GM23338 (cell line): ENCODE measurements around the gene COL8A2. TPM values are rescaled to one million over a fixed set of nuclear protein-coding genes. Genes with fewer than 3 reads are reported as not detected.

Experiments
- ATAC-seq: fragments of 200-7000 bp; cut with Tn5 transposase; 3 replicates; pipeline ENCODE4 v1.9.1; 2020
- DNase-seq: peaks from one replicate; pipeline ENCODE4 v3.0.0-alpha.2; 2015; ENCODE audit warnings: low spot score
- H2AFZ ChIP-seq: fragments of 200-600 bp; sonication (generic); 2 replicates; pipeline ENCODE4 v1.8.0; 2016; ENCODE audit warnings: antibody characterized with exemption, mild to moderate bottlenecking, moderate library complexity
- H3F3A ChIP-seq: fragments of 200-600 bp; sonication (generic); replicated peaks from 2 replicates; pipeline ENCODE4 v1.8.0; 2017; ENCODE audit warnings: antibody characterized with exemption, mixed run types, low read depth
- H3K27ac ChIP-seq: fragments of 200-600 bp; sonication (generic); 2 replicates; pipeline ENCODE4 v1.6.1; 2016; ENCODE audit warnings: low read depth
- H3K27me3 ChIP-seq: fragments of 200-600 bp; sonication (generic); 2 replicates; pipeline ENCODE4 v1.8.0; 2016; ENCODE audit warnings: mild to moderate bottlenecking, mixed run types, moderate library complexity; ENCODE audit not compliant: insufficient read depth
- H3K36me3 ChIP-seq: fragments of 200-600 bp; sonication (generic); 2 replicates; pipeline ENCODE4 v1.8.0; 2016; ENCODE audit warnings: mild to moderate bottlenecking; ENCODE audit not compliant: insufficient read depth
- H3K4me1 ChIP-seq: fragments of 200-600 bp; sonication (generic); 2 replicates; pipeline ENCODE4 v1.8.0; 2016; ENCODE audit warnings: mild to moderate bottlenecking, moderate library complexity; ENCODE audit not compliant: insufficient read depth
- H3K4me2 ChIP-seq: fragments of 200-600 bp; sonication (generic); 2 replicates; pipeline ENCODE4 v1.7.1; 2017; ENCODE audit warnings: mixed run types
- H3K4me3 ChIP-seq: fragments of 200-600 bp; sonication (generic); 2 replicates; pipeline ENCODE4 v1.6.1; 2016; ENCODE audit warnings: mixed run types
- H3K79me2 ChIP-seq: fragments of 200-600 bp; sonication (generic); replicated peaks from 2 replicates; pipeline ENCODE4 v1.8.0; 2017; ENCODE audit warnings: mild to moderate bottlenecking; ENCODE audit not compliant: insufficient read depth
- H3K9me2 ChIP-seq: fragments of 200-600 bp; sonication (generic); 2 replicates; pipeline ENCODE4 v1.8.0; 2017; ENCODE audit not compliant: insufficient read depth
- H4K20me1 ChIP-seq: fragments of 200-600 bp; sonication (generic); replicated peaks from 2 replicates; pipeline ENCODE4 v1.8.0; 2017; ENCODE audit warnings: mild to moderate bottlenecking; ENCODE audit not compliant: insufficient read depth
- H3K27ac Mint-ChIP-seq: 2 replicates; pipeline ENCODE4 v1.8.0; 2020; ENCODE audit warnings: inconsistent platforms, mild to moderate bottlenecking, moderate library complexity, mixed read lengths
- H3K27me3 Mint-ChIP-seq: 3 replicates; pipeline ENCODE4 v1.8.0; 2022; ENCODE audit warnings: low read depth, mild to moderate bottlenecking, moderate library complexity, mixed read lengths, inconsistent platforms; ENCODE audit not compliant: insufficient read depth, poor library complexity
- H3K36me3 Mint-ChIP-seq: 3 replicates; pipeline ENCODE4 v1.8.0; 2021; ENCODE audit warnings: low read depth, mild to moderate bottlenecking, inconsistent platforms, moderate library complexity, mixed read lengths
- H3K4me1 Mint-ChIP-seq: 3 replicates; pipeline ENCODE4 v1.8.0; 2020; ENCODE audit warnings: mild to moderate bottlenecking, inconsistent platforms, mixed read lengths
- H3K4me3 Mint-ChIP-seq: 3 replicates; pipeline ENCODE4 v1.8.0; 2021; ENCODE audit warnings: moderate library complexity, mild to moderate bottlenecking, inconsistent platforms, mixed read lengths
- H3K9me3 Mint-ChIP-seq: 3 replicates; pipeline ENCODE4 v1.8.0; 2020; ENCODE audit warnings: moderate library complexity, mild to moderate bottlenecking, inconsistent platforms, mixed read lengths
- ETS1 ChIP-seq: IDR thresholded peaks from 2 replicates; pipeline ENCODE4 v1.6.1; 2016; ENCODE audit warnings: antibody characterized with exemption
- EZH2 ChIP-seq: fragments of 200-600 bp; sonication (generic); IDR thresholded peaks from one replicate; pipeline ENCODE4 v1.8.0; 2017; ENCODE audit warnings: antibody characterized with exemption, mild to moderate bottlenecking, low read depth; ENCODE audit not compliant: unreplicated experiment
- EZH2phosphoT487 ChIP-seq: fragments of 200-600 bp; sonication (generic); IDR thresholded peaks from one replicate; pipeline ENCODE4 v1.8.1; 2018; ENCODE audit warnings: antibody characterized with exemption; ENCODE audit not compliant: unreplicated experiment
- JUNB ChIP-seq: IDR thresholded peaks from one replicate; pipeline ENCODE4 v1.6.1; 2016; ENCODE audit warnings: antibody characterized with exemption; ENCODE audit not compliant: unreplicated experiment
- STAT1 ChIP-seq: IDR thresholded peaks from one replicate; pipeline ENCODE4 v1.6.1; 2016; ENCODE audit warnings: antibody characterized with exemption; ENCODE audit not compliant: unreplicated experiment
- ZNF114 ChIP-seq: fragments of 250-450 bp; sonication (Bioruptor Pico); IDR thresholded peaks from 2 replicates; pipeline ENCODE4 v1.5.0; 2020; ENCODE audit warnings: mild to moderate bottlenecking, moderate library complexity
- polyA plus RNA-seq: library from polyadenylated mRNA; unstranded; fragments of >200 nt; fragmentation: Nextera tagmentation; extraction: Ambion mirVana; gene quantifications from 2 replicates; pipeline ENCODE4 v1.2.1, GENCODE V29; 2016
- total RNA-seq: library from RNA; depleted of rRNA; stranded (reverse); fragments of >200 nt; shearing (Covaris generic); gene quantifications from 2 replicates; pipeline ENCODE4 v1.2.3, GENCODE V29; 2014
- TF ChIP-seq, protein P1 (sequence below): fragments of 250-450 bp; sonication (Bioruptor Pico); IDR thresholded peaks from 2 replicates; pipeline ENCODE4 v1.5.0; 2020; ENCODE audit warnings: mild to moderate bottlenecking, moderate library complexity

Gene COL8A2
- total and polyA plus RNA-seq, 2 experiments from 2014 or later = 0.95 to 4.9 TPM

DNA sequence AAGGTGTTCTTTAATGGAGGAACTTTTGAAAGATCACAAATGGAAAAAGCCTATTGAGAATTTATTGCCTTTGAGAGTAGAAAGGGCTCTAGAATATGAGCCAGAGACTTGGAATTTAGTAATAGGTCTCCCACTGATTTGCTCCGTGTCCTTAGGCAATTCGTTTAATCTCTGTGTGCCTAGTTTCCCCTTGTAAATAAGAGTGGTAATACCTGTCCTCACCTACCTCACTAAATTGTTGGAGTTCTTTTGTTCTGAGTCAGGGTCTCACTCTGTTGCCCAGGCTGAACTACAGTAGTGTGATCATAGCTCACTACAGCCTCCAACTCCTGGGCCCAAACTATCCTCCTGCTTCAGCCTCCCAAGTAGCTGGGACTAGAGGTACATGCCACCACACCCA, 56.2 kb downstream of the COL8A2 start:
- Histone ChIP-seq H4K20me1 (no peaks in the 10 kb centered on the region), H3K27ac (no peak overlapping the region), H3K9me2 (no peaks in the 10 kb centered on the region), H3K4me2 (no peak overlapping the region), H3K27me3 (no peaks in the 10 kb centered on the region), H3K79me2 (no peaks in the 10 kb centered on the region), H3K4me3 (no peak overlapping the region), H3K36me3 (no peaks in the 10 kb centered on the region), H3K4me1 (0 out of 2 replicates have a peak, but pooled peaks cover 4% of the 10 kb centered on the region), H3F3A (peaks cover 2% of the 10 kb centered on the region; the same call in 1 of the 2 replicates), H2AFZ (no peak overlapping the region)
- Mint-ChIP-seq H3K27me3 (peaks cover 2% of the 10 kb centered on the region), H3K27ac (no peak overlapping the region), H3K36me3 (no peaks in the 10 kb centered on the region; the same call in 2 of the 3 replicates), H3K9me3 (no peaks in the 10 kb centered on the region), H3K4me1 (peaks cover 11% of the 10 kb centered on the region), H3K4me3 (no peak overlapping the region)
- DNase-seq (no peak), ATAC-seq (no peak)
- TF ChIP-seq JUNB (no peak), STAT1 (no peak), EZH2 (no peak), ZNF114 (CRISPR knock-in tag) (no peak), EZH2phosphoT487 (no peak), ETS1 (no peak)
- TF ChIP-seq, protein P1, sequence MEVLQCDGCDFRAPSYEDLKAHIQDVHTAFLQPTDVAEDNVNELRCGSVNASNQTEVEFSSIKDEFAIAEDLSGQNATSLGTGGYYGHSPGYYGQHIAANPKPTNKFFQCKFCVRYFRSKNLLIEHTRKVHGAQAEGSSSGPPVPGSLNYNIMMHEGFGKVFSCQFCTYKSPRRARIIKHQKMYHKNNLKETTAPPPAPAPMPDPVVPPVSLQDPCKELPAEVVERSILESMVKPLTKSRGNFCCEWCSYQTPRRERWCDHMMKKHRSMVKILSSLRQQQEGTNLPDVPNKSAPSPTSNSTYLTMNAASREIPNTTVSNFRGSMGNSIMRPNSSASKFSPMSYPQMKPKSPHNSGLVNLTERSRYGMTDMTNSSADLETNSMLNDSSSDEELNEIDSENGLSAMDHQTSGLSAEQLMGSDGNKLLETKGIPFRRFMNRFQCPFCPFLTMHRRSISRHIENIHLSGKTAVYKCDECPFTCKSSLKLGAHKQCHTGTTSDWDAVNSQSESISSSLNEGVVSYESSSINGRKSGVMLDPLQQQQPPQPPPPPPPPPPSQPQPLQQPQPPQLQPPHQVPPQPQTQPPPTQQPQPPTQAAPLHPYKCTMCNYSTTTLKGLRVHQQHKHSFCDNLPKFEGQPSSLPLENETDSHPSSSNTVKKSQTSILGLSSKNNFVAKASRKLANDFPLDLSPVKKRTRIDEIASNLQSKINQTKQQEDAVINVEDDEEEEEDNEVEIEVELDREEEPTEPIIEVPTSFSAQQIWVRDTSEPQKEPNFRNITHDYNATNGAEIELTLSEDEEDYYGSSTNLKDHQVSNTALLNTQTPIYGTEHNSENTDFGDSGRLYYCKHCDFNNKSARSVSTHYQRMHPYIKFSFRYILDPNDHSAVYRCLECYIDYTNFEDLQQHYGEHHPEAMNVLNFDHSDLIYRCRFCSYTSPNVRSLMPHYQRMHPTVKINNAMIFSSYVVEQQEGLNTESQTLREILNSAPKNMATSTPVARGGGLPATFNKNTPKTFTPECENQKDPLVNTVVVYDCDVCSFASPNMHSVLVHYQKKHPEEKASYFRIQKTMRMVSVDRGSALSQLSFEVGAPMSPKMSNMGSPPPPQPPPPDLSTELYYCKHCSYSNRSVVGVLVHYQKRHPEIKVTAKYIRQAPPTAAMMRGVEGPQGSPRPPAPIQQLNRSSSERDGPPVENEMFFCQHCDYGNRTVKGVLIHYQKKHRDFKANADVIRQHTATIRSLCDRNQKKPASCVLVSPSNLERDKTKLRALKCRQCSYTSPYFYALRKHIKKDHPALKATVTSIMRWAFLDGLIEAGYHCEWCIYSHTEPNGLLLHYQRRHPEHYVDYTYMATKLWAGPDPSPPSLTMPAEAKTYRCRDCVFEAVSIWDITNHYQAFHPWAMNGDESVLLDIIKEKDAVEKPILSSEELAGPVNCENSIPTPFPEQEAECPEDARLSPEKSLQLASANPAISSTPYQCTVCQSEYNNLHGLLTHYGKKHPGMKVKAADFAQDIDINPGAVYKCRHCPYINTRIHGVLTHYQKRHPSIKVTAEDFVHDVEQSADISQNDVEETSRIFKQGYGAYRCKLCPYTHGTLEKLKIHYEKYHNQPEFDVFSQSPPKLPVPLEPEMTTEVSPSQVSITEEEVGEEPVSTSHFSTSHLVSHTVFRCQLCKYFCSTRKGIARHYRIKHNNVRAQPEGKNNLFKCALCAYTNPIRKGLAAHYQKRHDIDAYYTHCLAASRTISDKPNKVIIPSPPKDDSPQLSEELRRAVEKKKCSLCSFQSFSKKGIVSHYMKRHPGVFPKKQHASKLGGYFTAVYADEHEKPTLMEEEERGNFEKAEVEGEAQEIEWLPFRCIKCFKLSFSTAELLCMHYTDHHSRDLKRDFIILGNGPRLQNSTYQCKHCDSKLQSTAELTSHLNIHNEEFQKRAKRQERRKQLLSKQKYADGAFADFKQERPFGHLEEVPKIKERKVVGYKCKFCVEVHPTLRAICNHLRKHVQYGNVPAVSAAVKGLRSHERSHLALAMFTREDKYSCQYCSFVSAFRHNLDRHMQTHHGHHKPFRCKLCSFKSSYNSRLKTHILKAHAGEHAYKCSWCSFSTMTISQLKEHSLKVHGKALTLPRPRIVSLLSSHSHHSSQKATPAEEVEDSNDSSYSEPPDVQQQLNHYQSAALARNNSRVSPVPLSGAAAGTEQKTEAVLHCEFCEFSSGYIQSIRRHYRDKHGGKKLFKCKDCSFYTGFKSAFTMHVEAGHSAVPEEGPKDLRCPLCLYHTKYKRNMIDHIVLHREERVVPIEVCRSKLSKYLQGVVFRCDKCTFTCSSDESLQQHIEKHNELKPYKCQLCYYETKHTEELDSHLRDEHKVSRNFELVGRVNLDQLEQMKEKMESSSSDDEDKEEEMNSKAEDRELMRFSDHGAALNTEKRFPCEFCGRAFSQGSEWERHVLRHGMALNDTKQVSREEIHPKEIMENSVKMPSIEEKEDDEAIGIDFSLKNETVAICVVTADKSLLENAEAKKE (CRISPR knock-in tag) = no peak
